ENCODE results near the gene SLC66A2. TPM values are rescaled to one million over a fixed set of nuclear protein-coding genes. Genes with fewer than 3 reads are reported as not detected.

SLC66A2 gene
- total and polyA plus RNA-seq, 2 of the 13 experiments (the other 11 are each of a cell fraction or from before 2014, with no cell fraction given) = 33.5 to 41.9 TPM

GRCh38 chr18:79916128-79916494 is 35.3 kb downstream of the SLC66A2 start:
- H3K4me1 ChIP-seq (ENCODE audit: insufficient read depth, low read length) = no peaks in the 10 kb centered on the region
- in situ Hi-C loops (cut with HindIII; ENCODE audit: extremely low pct_ligation_motif_present, low pct_unique_long_range_greater_than_20kb) (no loop called here), intact Hi-C loops (cut with micrococcal nuclease; ENCODE audit: unreplicated experiment) (no loop called here)
- no peak for TF ChIP-seq ZSCAN20 (CRISPR knock-in tag; IDR thresholded peaks at IDR 0.05; ENCODE audit: borderline replicate concordance)
- peak; percentile 93 for TF ChIP-seq ZNF263 (CRISPR knock-in tag; IDR thresholded peaks at IDR 0.05)
- TF ChIP-seq ZIK1 (CRISPR knock-in tag; IDR thresholded peaks at IDR 0.05; ENCODE audit: borderline replicate concordance, low read depth) = no peak
- TF ChIP-seq SP1 (IDR thresholded peaks at IDR 0.05) = no peak
- no peak for TF ChIP-seq SP1 (CRISPR knock-in tag; IDR thresholded peaks at IDR 0.05)
- no peak for TF ChIP-seq RFX1 (IDR thresholded peaks at IDR 0.05)
- TF ChIP-seq KAT2B (IDR thresholded peaks at IDR 0.05; ENCODE audit: borderline replicate concordance, low read depth, low read length) = no peak
- no peak for TF ChIP-seq DZIP1 (CRISPR knock-in tag; IDR thresholded peaks at IDR 0.05)
- no peak for TF ChIP-seq ZNF746 (CRISPR knock-in tag; IDR thresholded peaks at IDR 0.05)
- TF ChIP-seq RBM22 (optimal IDR thresholded peaks at IDR 0.05; ENCODE audit: low read length) = no peak
- no peak overlapping the region for H3K4me2 ChIP-seq (ENCODE audit: low read depth, low read length)
- no TSS peak for BruUV-seq (replicated peaks)
- H3K27me3 ChIP-seq (ENCODE audit: control insufficient read depth in 1 of 2, insufficient read depth in 2 of 2, low read length in 2 of 2) = no peaks in the 10 kb centered on the region
- CTCF ChIA-PET (ENCODE audit: low intra/inter-chr PET ratio, low total read pairs) = no interaction called here
- no peak overlapping the region for H3K4me3 ChIP-seq (replicated peaks in 1 of 3; ENCODE audit: insufficient read depth in 1 of 3, low read depth in 2 of 3, low read length in 3 of 3)
- H3K9me3 ChIP-seq (ENCODE audit: low read length) = no peaks in the 10 kb centered on the region
- no peak overlapping the region for H3K27ac ChIP-seq (ENCODE audit: extremely low read length, insufficient read depth, low read length)
- no peak for FAIRE-seq
- H2AFZ ChIP-seq (ENCODE audit: low read length) = no peak overlapping the region
- 69% methylated on average over 18 of the region's 26 CpGs for whole genome bisulfite sequencing (ENCODE audit: low lambda C conversion rate)
- peaks cover 4% of the 10 kb centered on the region for H3K79me2 ChIP-seq (ENCODE audit: insufficient read depth, low read length)
- peaks cover 14 to 41% of the 10 kb centered on the region in 2 experiments; a peak in 4 of 5 replicates for H3K36me3 ChIP-seq (replicated peaks in 1 of 2; ENCODE audit: control insufficient read depth in 1 of 2, insufficient read depth in 2 of 2, low read length in 2 of 2)
- DNase-seq (ENCODE audit: low spot score) = no peak
- POLR2A ChIA-PET = no interaction called here
- no peak for ATAC-seq
- H4K20me1 ChIP-seq (ENCODE audit: insufficient read depth, low read length) = peaks cover 23% of the 10 kb centered on the region; the same call in 1 of the 2 replicates
- H3K9ac ChIP-seq (ENCODE audit: insufficient read depth, low read depth, low read length) = no peak overlapping the region
